CD4-positive, alpha-beta T cell treated with Interleukin-6 for 4 hours (primary cell): ENCODE measurements around the gene PEAR1.

ENCODE experiments used
- DNase-seq: peaks from one replicate; pipeline ENCODE4 v3.0.0-alpha.2; 2020; ENCODE audit warnings: mixed read lengths

Gene PEAR1

DNA sequence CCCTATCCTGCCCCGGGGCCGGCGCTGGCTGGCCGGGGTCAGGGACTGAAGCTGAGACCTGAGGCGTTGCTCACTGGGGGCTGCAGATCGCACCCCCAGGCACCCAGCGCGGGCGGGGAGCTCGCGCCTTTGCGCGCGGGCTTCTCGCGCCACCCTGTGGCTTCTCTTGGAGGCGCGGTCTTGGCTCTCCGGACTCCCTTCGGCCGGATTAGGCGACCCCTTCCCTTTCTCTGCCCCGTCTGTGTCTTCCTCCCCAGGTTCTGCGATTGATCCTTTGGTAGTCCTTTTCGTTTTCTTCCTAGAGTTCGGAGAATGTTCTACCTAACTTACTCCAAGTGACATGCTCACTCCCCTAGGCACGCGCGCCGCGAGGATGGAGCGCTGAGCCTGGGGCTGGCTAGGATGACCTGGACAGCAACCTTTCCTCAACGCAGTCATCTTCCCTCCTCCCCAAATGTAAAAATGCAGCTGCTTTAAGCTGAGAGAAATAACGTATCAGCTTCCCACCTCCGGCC is 33.3 kb upstream of the PEAR1 start:
- peak; percentile 68 for DNase-seq

DNA sequence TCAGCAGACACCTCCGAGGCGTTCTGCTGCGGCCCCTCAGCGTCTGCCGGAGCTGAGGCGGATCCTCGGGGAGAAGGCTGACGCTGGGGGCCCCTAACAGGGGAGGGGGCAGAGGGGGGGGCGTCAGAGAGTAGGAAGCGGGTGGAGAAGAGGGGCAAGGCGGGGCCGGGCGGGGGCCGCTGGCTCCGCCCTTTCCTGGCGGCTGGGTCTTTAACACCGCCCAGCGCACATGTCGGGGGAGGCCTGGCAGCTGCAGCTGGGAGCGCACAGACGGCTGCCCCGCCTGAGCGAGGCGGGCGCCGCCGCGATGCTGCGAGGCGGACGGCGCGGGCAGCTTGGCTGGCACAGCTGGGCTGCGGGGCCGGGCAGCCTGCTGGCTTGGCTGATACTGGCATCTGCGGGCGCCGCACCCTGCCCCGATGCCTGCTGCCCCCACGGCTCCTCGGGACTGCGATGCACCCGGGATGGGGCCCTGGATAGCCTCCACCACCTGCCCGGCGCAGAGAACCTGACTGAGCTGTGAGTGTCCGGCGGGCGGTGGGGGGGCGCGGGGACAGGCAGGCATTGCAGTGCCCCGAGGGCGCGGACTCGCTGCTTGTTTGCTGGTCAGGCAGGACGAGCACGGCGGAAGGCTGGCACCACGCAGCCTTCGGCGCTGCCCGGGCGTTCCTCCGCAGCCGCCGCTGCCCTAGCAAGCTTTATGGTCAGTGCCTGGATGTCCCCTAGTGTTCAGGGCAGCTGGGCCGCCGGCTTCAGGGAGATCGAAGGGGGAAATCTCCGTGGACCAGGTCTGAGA is 32.7 kb upstream of the PEAR1 start, which contains the start of gene NTRK1:
TSS of gene NTRK1 (plus strand) at position 238 of the 796 bp plus-strand sequence. CDS start at position 308, 70 bp downstream.
- DNase-seq = peak; percentile 68

GRCh38 chr1:156862584-156862983 is 30.9 kb upstream of the PEAR1 start:
- no peak for DNase-seq

DNA sequence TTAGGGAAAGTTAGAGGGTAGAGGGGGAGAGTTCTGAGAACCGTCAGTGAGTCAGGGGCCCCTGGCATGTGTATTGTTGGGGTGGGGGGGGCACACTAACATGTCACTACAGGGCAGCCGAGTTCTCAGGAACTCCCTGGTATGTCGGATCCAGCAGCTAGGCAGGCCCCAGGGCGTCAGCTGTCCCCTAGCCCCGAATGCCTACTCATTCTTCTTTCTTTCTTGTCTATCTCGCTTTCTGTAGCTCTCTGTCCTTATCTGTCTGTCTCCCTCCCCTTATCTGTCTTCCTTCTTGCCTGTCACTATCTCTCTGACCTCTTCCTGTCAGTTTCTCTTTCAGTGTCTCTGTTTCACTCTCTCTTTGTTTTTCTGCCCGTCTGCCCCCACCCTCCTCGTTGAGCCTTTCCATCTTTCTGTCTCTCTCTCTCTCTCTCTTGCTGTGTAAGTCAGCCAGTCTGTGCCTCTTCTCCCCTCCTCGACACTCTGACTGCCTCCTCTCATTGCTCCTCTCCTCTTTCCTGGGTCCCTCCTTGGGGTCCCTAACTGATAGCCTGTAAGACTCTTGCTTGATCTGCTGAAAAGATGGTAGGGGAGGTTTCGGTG is 30.4 kb upstream of the PEAR1 start:
- no peak for DNase-seq

- DNase-seq = no peak
Observed at GRCh38 chr1:156863631-156864030, 29.9 kb upstream of the PEAR1 start.

GRCh38 chr1:156864796-156865195 is 28.7 kb upstream of the PEAR1 start:
- no peak for DNase-seq

DNA sequence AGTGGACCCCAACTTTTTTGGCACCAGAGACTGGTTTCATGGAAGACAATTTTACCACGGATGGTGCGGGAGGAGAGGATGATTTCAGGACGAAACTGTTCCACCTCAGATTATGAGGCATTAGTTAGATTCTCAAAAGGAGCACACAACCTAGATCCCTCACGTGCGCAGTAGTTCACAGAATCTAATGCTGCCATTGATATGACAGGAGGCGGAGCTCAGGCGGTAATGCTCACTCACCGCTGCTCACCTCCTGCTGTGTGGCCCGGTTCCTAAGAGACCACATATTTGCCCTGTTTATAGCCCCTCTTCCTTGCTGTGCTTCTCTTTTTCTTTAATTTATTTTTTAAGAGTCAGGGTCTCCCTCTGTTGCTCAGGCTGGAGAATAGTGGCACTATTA is 28.3 kb upstream of the PEAR1 start:
- no peak for DNase-seq

GRCh38 chr1:156865865-156866248 is 27.7 kb upstream of the PEAR1 start:
- no peak for DNase-seq

DNA sequence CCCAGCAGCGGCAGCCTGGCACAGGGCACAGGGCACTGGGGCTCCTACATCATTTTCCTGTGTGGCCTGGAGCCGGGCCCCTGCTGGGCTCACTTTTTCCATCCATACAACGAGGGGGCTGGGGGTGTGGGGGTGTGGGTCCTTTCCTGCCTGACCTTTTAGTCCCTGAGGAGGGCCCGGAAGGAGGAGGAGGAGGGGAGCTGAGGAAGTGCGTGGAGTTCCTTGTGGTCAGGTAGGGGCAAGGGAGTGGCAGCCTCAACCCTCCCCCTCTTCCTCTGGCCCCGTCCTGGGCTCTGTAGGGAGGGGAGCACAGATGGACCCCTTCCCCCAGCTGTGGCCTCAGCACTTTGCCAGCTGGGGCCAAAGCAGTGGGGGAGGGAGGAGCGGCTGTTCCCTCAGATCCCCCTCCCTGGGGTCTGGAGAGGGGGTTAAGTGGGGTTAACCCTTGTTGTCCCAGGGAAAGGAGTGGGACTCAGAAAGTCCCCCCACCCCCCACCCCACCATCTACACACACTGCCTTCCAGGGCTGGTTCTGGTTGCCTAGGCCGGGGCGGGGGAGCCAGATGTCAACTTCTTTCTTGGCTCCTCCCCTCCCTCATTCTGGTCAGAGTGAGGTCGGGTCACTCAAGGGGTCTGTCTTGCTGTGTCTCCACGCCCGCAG is 27.1 kb upstream of the PEAR1 start:
- no peak for DNase-seq

DNA sequence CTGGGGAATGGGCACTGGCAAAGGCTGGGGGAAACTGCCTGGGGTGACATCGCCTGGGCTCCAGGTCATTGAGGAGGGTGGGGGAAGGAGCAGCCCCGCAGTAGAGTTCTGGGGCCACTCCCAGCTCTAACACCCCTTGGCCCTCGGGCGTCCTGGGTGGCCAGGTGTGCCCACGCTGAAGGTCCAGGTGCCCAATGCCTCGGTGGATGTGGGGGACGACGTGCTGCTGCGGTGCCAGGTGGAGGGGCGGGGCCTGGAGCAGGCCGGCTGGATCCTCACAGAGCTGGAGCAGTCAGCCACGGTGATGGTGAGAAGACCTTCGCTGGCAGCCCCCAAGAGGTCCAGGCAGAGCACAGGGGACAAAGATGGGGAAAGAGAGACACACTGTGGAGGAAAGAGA is 25.2 kb upstream of the PEAR1 start:
- DNase-seq = no peak

GRCh38 chr1:156869455-156869854 is 24.1 kb upstream of the PEAR1 start:
- DNase-seq = no peak

GRCh38 chr1:156873659-156874058 is 19.9 kb upstream of the PEAR1 start:
- no peak for DNase-seq

- DNase-seq = no peak
Observed at GRCh38 chr1:156874142-156874541, 19.4 kb upstream of the PEAR1 start.

DNA sequence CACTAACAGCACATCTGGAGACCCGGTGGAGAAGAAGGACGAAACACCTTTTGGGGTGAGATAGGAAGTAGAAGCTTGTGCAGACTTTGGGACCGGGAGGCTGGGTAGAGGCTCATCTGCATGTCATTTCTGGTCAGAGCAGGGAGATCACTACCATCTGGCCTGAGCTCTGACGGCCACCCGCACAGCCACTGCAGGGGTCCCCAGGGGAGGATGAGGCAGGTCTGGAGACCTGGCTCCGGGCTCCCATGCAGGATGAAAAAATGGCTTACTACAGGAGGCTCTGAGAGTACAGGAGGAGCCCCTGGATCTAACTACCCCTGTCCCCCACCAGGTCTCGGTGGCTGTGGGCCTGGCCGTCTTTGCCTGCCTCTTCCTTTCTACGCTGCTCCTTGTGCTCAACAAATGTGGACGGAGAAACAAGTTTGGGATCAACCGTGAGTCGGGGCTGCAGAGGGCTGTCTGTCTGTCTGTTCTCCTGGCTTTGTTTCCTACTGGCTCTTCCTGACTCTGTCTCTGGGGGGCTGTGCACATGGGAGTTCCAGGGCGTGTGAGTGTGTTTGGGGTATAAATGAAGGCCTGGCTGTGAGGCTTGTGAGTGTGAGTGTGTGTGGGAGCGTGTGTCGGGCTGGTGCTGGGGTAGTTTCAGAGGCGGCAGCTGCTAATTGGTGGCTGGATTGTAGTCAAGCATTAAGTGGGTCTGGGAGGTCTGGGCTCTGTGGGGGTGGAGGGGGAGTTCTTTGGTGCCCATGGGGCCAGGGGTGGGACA is 18.8 kb upstream of the PEAR1 start:
- no peak for DNase-seq

GRCh38 chr1:156875341-156875615 is 18.2 kb upstream of the PEAR1 start:
- DNase-seq = no peak

- DNase-seq = no peak
Observed at GRCh38 chr1:156876281-156876680, 17.2 kb upstream of the PEAR1 start.

DNA sequence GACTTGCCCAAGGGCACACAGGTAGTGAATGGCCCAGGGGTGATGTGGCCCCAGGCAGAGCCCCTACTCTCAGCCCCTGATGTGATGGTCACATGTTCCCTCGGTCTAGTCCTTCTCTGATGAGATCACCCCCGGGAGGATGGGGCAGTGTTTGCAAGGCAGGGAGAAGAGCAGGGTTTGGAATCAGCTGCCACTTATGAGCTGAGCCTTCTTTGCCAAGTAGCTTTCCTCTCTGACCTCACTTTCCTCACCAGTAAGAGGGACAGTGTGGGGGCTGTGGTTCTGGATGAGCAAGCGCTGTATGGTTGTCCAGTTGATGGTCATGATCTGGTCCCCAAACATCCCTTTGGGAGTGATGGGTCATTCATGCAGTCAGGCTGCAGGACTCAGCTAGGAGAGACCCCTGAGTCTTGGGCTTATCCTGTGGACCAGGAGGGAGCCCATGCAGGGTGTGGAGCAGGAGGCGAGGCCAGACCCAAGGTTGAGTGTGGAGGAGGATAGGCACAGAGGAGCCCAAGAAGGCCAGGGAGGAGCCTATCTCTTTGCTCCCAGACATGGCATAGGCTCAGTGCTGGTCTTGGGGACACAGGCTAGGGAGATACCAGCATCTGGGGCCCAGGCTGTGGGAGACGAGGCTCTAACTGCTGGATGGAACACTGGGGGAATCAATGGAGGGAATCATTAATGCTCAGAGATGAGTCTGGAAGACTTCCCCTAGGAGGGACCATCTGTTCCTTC is 15.9 kb upstream of the PEAR1 start:
- no peak for DNase-seq

- no peak for DNase-seq
Observed at GRCh38 chr1:156879876-156880275, 13.6 kb upstream of the PEAR1 start.

- no peak for DNase-seq
Observed at GRCh38 chr1:156880473-156880872, 13.0 kb upstream of the PEAR1 start.

DNA sequence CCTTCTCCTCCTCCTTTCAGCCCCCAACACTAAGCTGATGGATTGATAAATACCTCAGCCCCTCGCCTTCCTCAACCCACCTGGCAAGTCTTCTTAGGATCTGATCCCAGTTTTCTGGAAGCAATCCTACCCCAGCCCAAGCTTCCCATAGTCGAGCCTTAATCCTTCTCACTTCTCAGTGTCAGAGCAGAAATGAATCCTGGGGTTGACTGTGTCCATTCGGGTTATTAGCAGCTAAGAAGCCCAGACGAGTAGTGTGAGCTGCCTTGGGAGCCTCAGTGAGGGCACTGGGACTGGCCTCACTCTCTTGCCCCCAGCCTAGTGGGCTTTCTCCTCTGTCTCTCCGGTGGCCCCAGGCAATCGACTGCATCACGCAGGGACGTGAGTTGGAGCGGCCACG is 12.4 kb upstream of the PEAR1 start:
- no peak for DNase-seq

DNA sequence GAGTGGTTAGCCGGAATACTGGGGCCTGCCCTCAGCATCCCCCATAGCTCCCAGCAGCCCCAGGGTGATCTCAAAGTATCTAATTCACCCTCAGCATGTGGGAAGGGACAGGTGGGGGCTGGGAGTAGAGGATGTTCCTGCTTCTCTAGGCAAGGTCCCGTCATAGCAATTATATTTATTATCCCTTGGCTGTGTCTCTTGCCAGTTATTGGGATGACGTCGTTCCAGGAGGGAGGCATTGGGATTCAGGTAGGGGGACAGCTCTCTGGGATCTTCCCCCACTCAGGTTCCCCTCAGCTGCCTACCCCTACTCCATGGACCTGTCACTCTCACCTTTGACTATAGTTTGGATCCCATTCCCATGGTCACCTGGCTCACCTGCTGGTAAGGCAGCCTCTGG is 11.9 kb upstream of the PEAR1 start:
- DNase-seq = no peak

GRCh38 chr1:156882543-156882942 is 11.0 kb upstream of the PEAR1 start:
- no peak for DNase-seq

GRCh38 chr1:156883919-156884318 is 9.6 kb upstream of the PEAR1 start:
- DNase-seq = no peak
